ENCODE results near the gene RFTN2.

- TF ChIP-seq, protein P1, sequence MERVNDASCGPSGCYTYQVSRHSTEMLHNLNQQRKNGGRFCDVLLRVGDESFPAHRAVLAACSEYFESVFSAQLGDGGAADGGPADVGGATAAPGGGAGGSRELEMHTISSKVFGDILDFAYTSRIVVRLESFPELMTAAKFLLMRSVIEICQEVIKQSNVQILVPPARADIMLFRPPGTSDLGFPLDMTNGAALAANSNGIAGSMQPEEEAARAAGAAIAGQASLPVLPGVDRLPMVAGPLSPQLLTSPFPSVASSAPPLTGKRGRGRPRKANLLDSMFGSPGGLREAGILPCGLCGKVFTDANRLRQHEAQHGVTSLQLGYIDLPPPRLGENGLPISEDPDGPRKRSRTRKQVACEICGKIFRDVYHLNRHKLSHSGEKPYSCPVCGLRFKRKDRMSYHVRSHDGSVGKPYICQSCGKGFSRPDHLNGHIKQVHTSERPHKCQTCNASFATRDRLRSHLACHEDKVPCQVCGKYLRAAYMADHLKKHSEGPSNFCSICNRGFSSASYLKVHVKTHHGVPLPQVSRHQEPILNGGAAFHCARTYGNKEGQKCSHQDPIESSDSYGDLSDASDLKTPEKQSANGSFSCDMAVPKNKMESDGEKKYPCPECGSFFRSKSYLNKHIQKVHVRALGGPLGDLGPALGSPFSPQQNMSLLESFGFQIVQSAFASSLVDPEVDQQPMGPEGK (CRISPR knock-in tag; IDR thresholded peaks at IDR 0.05; ENCODE audit: borderline replicate concordance), result no peak
- TF ChIP-seq RARB (CRISPR knock-in tag; IDR thresholded peaks at IDR 0.05) (no peak), ZFP30 (CRISPR knock-in tag; IDR thresholded peaks at IDR 0.05) (no peak), ESRRG (CRISPR knock-in tag; IDR thresholded peaks at IDR 0.05) (no peak)
- TF ChIP-seq, protein P2, sequence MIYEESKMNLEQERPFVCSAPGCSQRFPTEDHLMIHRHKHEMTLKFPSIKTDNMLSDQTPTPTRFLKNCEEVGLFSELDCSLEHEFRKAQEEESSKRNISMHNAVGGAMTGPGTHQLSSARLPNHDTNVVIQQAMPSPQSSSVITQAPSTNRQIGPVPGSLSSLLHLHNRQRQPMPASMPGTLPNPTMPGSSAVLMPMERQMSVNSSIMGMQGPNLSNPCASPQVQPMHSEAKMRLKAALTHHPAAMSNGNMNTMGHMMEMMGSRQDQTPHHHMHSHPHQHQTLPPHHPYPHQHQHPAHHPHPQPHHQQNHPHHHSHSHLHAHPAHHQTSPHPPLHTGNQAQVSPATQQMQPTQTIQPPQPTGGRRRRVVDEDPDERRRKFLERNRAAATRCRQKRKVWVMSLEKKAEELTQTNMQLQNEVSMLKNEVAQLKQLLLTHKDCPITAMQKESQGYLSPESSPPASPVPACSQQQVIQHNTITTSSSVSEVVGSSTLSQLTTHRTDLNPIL (CRISPR knock-in tag; IDR thresholded peaks at IDR 0.05; ENCODE audit: low read depth), result no peak
Observed at GRCh38 chr2:197620133-197620532, 55.3 kb downstream of the RFTN2 start.

Measured in SK-N-SH treated with all-trans-retinoic acid at 6 μM for 48 hours (cell line).